Transverse colon (tissue), 4 donors: ENCODE measurements around the gene GGT1.
"Not testable (repeated sequence)": the region's sequence is repeated elsewhere in the genome, so short reads cannot be mapped to it uniquely, and the experiment has no call there.

ENCODE experiments used
- CTCF ChIP-seq, 5 experiments: fragments of 200-600 bp in 3 of 5; fragments of 450-650 bp in 2 of 5; sonication (generic) in 3 of 5; IDR thresholded peaks; 1 replicate in 2 of 5; 2 replicates in 3 of 5; pipeline ENCODE4 v1.5.1; 2016 to 2017; ENCODE audit warnings: antibody characterized with exemption in 5 of 5, inconsistent platforms in 3 of 5, mild to moderate bottlenecking in 2 of 5, moderate library complexity in 1 of 5
- EP300 ChIP-seq: sonication (generic); formaldehyde crosslinking; IDR thresholded peaks from one replicate; pipeline ENCODE4 v1.6.1; 2017; ENCODE audit warnings: antibody characterized with exemption, low read depth
- POLR2AphosphoS5 ChIP-seq, 3 donors: sonication (generic); formaldehyde crosslinking; IDR thresholded peaks; one replicate each; pipeline ENCODE4 v1.6.1; 2016; ENCODE audit warnings: antibody characterized with exemption in 3 of 3

GRCh38 chr22:24634776-24635389 is 31.9 kb downstream of the GGT1 start:
- not testable (repeated sequence) for TF ChIP-seq CTCF (IDR thresholded peaks at IDR 0.05); EP300; POLR2AphosphoS5 (IDR thresholded peaks at IDR 0.05)
